T-helper 2 cell treated with Interferon-gamma antibody and Interleukin-4, amounts not matched to agents 5 μg/mL and 100 μg/mL, for 36 hours (primary cell): Measurements from ENCODE around the gene DYRK1A.

Experiments used
- DNase-seq: peaks from one replicate; pipeline ENCODE4 v3.0.0; 2021; ENCODE audit warnings: low spot score
- H3K27ac Mint-ChIP-seq: one replicate; pipeline ENCODE4 v1.8.0; 2021; ENCODE audit warnings: mild to moderate bottlenecking, mixed read lengths
- H3K27me3 Mint-ChIP-seq: one replicate; pipeline ENCODE4 v1.8.0; 2021; ENCODE audit warnings: low read depth, mixed read lengths
- H3K36me3 Mint-ChIP-seq: one replicate; pipeline ENCODE4 v1.8.0; 2021; ENCODE audit warnings: low read depth, mixed read lengths
- H3K4me1 Mint-ChIP-seq: one replicate; pipeline ENCODE4 v1.8.0; 2021; ENCODE audit warnings: low read depth, mixed read lengths
- H3K4me3 Mint-ChIP-seq: one replicate; pipeline ENCODE4 v1.8.0; 2022; ENCODE audit warnings: mild to moderate bottlenecking, moderate library complexity, mixed read lengths
- H3K9me3 Mint-ChIP-seq: one replicate; pipeline ENCODE4 v1.8.0; 2021; ENCODE audit warnings: mixed read lengths

The DYRK1A gene

GRCh38 chr21:37346841-37347430 lies 19.6 kb upstream of the DYRK1A start:
- H3K27me3 Mint-ChIP-seq: peaks cover 3% of the 10 kb centered on the region
- H3K27ac Mint-ChIP-seq: no peak overlapping the region
- H3K4me3 Mint-ChIP-seq: no peak overlapping the region
- H3K9me3 Mint-ChIP-seq: peaks cover 42% of the 10 kb centered on the region
- DNase-seq: no peak
- H3K4me1 Mint-ChIP-seq: no peaks in the 10 kb centered on the region
- H3K36me3 Mint-ChIP-seq: no peaks in the 10 kb centered on the region

GRCh38 chr21:37348664-37349063 lies 17.9 kb upstream of the DYRK1A start:
- Mint-ChIP-seq H3K4me3 (no peak overlapping the region), H3K27me3 (peaks cover 3% of the 10 kb centered on the region), H3K4me1 (no peaks in the 10 kb centered on the region), H3K9me3 (peaks cover 38% of the 10 kb centered on the region), H3K36me3 (no peaks in the 10 kb centered on the region), H3K27ac (no peak overlapping the region)
- no peak for DNase-seq

- DNase-seq: no peak
- H3K4me3 Mint-ChIP-seq: no peak overlapping the region
- H3K27ac Mint-ChIP-seq: no peak overlapping the region
- no peaks in the 10 kb centered on the region for H3K36me3 Mint-ChIP-seq
- peaks cover 37% of the 10 kb centered on the region for H3K9me3 Mint-ChIP-seq
- H3K27me3 Mint-ChIP-seq: peaks cover 7% of the 10 kb centered on the region
- H3K4me1 Mint-ChIP-seq: no peaks in the 10 kb centered on the region
Measured at GRCh38 chr21:37350472-37350871, 16.1 kb upstream of the DYRK1A start.

- H3K36me3 Mint-ChIP-seq: no peaks in the 10 kb centered on the region
- peaks cover 5% of the 10 kb centered on the region for H3K27me3 Mint-ChIP-seq
- DNase-seq: no peak
- peaks cover 4% of the 10 kb centered on the region for H3K4me1 Mint-ChIP-seq
- no peak overlapping the region for H3K4me3 Mint-ChIP-seq
- peaks cover 1% of the 10 kb centered on the region for H3K9me3 Mint-ChIP-seq
- no peak overlapping the region for H3K27ac Mint-ChIP-seq
Measured at GRCh38 chr21:37356706-37357105, 9.9 kb upstream of the DYRK1A start.

- Mint-ChIP-seq H3K4me3 (no peak overlapping the region), H3K4me1 (peaks cover 4% of the 10 kb centered on the region), H3K27ac (no peak overlapping the region), H3K27me3 (peaks cover 5% of the 10 kb centered on the region), H3K9me3 (no peaks in the 10 kb centered on the region), H3K36me3 (no peaks in the 10 kb centered on the region)
- no peak for DNase-seq
Measured at GRCh38 chr21:37357691-37358090, 8.9 kb upstream of the DYRK1A start.

GRCh38 chr21:37358397-37358796 lies 8.2 kb upstream of the DYRK1A start:
- H3K4me3 Mint-ChIP-seq: no peak overlapping the region
- no peaks in the 10 kb centered on the region for H3K36me3 Mint-ChIP-seq
- DNase-seq: no peak
- peaks cover 4% of the 10 kb centered on the region for H3K4me1 Mint-ChIP-seq
- H3K9me3 Mint-ChIP-seq: no peaks in the 10 kb centered on the region
- H3K27me3 Mint-ChIP-seq: peaks cover 5% of the 10 kb centered on the region
- no peak overlapping the region for H3K27ac Mint-ChIP-seq

GRCh38 chr21:37363936-37364335 lies 2.6 kb upstream of the DYRK1A start:
- Mint-ChIP-seq H3K4me1 (peaks cover 12% of the 10 kb centered on the region), H3K27me3 (no peaks in the 10 kb centered on the region), H3K36me3 (peaks cover 9% of the 10 kb centered on the region), H3K9me3 (no peaks in the 10 kb centered on the region), H3K4me3 (peak overlapping the region; percentile 0), H3K27ac (no peak overlapping the region)
- no peak for DNase-seq

- no peaks in the 10 kb centered on the region for H3K27me3 Mint-ChIP-seq
- peaks cover 20% of the 10 kb centered on the region for H3K4me1 Mint-ChIP-seq
- H3K9me3 Mint-ChIP-seq: no peaks in the 10 kb centered on the region
- H3K4me3 Mint-ChIP-seq: peak overlapping the region; percentile 97
- H3K36me3 Mint-ChIP-seq: peaks cover 11% of the 10 kb centered on the region
- no peak for DNase-seq
- H3K27ac Mint-ChIP-seq: peak overlapping the region; percentile 45
Measured at GRCh38 chr21:37364722-37365121, 1.9 kb upstream of the DYRK1A start.

GRCh38 chr21:37365517-37366481 lies 774 bp upstream of the DYRK1A start:
- H3K36me3 Mint-ChIP-seq: peaks cover 13% of the 10 kb centered on the region
- H3K27me3 Mint-ChIP-seq: no peaks in the 10 kb centered on the region
- peak overlapping the region; percentile 98 for H3K27ac Mint-ChIP-seq
- H3K9me3 Mint-ChIP-seq: no peaks in the 10 kb centered on the region
- H3K4me3 Mint-ChIP-seq: peak overlapping the region; percentile 97
- peaks cover 29% of the 10 kb centered on the region for H3K4me1 Mint-ChIP-seq
- peak; percentile 64 for DNase-seq

- Mint-ChIP-seq H3K36me3 (peaks cover 13% of the 10 kb centered on the region), H3K27ac (no peak overlapping the region), H3K4me3 (no peak overlapping the region), H3K4me1 (peaks cover 37% of the 10 kb centered on the region), H3K27me3 (no peaks in the 10 kb centered on the region), H3K9me3 (no peaks in the 10 kb centered on the region)
- peak; percentile 19 for DNase-seq
Measured at GRCh38 chr21:37367336-37367702, 746 bp downstream of the DYRK1A start.

- Mint-ChIP-seq H3K4me3 (peak overlapping the region; percentile 85), H3K9me3 (no peaks in the 10 kb centered on the region), H3K4me1 (peaks cover 43% of the 10 kb centered on the region), H3K27me3 (no peaks in the 10 kb centered on the region), H3K36me3 (peaks cover 17% of the 10 kb centered on the region), H3K27ac (peak overlapping the region; percentile 89)
- peak; percentile 33 for DNase-seq
Measured at GRCh38 chr21:37367703-37368540, 1.3 kb downstream of the DYRK1A start.

GRCh38 chr21:37368541-37369279 lies 2.1 kb downstream of the DYRK1A start:
- Mint-ChIP-seq H3K4me1 (peaks cover 50% of the 10 kb centered on the region), H3K27ac (peak overlapping the region; percentile 87), H3K36me3 (peaks cover 17% of the 10 kb centered on the region), H3K27me3 (no peaks in the 10 kb centered on the region), H3K9me3 (no peaks in the 10 kb centered on the region), H3K4me3 (peak overlapping the region; percentile 85)
- peak; percentile 13 for DNase-seq

- DNase-seq: no peak
- Mint-ChIP-seq H3K27me3 (no peaks in the 10 kb centered on the region), H3K9me3 (no peaks in the 10 kb centered on the region), H3K4me1 (peaks cover 54% of the 10 kb centered on the region), H3K36me3 (peaks cover 17% of the 10 kb centered on the region), H3K27ac (peak overlapping the region; percentile 87), H3K4me3 (peak overlapping the region; percentile 85)
Measured at GRCh38 chr21:37369307-37369854, 2.8 kb downstream of the DYRK1A start.
